HEK293 (cell line): ENCODE data around the gene SERPINA3.

Experiments used
- CTCF ChIA-PET: fragments of 350-600 bp; formaldehyde crosslinking; extraction: SDS; loops from one replicate; lab custom pipeline; 2021; ENCODE audit warnings: antibody characterized with exemption; lab: Yijun Ruan, JAX
- POLR2A ChIA-PET: fragments of 300-600 bp; formaldehyde crosslinking; extraction: SDS; loops from one replicate; lab custom pipeline; 2020; ENCODE audit warnings: antibody characterized with exemption, inconsistent platforms; lab: Yijun Ruan, JAX
- H3K27ac ChIP-seq: fragments of 200-500 bp; sonication (Bioruptor generic); 2 replicates; pipeline ENCODE4 v1.5.1; 2014; ENCODE audit warnings: low read depth, low read length, control low read depth, inconsistent platforms; ENCODE audit errors: extremely low read depth
- H3K36me3 ChIP-seq, 2 experiments: fragments of 200-500 bp in 1 of 2; sonication (Bioruptor generic) in 1 of 2; 1 replicate in 1 of 2; 2 replicates in 1 of 2; pipeline ENCODE4 v1.5.1; 2014 to 2017; ENCODE audit warnings: inconsistent platforms in 2 of 2, low read length in 2 of 2; ENCODE audit not compliant: control insufficient read depth in 2 of 2, insufficient read depth in 1 of 2
- H3K4me1 ChIP-seq: fragments of 200-500 bp; sonication (Bioruptor generic); 2 replicates; pipeline ENCODE4 v1.5.1; 2014; ENCODE audit warnings: mild to moderate bottlenecking, low read length, inconsistent platforms; ENCODE audit not compliant: control insufficient read depth, insufficient read depth
- H3K4me3 ChIP-seq: 2 replicates; pipeline ENCODE4 v1.5.1; 2011; ENCODE audit warnings: low read depth, mild to moderate bottlenecking, control low read depth, low read length, moderate library complexity
- H3K9me3 ChIP-seq: fragments of 200-500 bp; sonication (Bioruptor generic); 2 replicates; pipeline ENCODE4 v1.5.1; 2014; ENCODE audit warnings: low read depth, low read length, inconsistent platforms; ENCODE audit not compliant: control insufficient read depth, insufficient read depth
- EGR2 ChIP-seq: fragments of 450-650 bp; formaldehyde crosslinking; IDR thresholded peaks from 2 replicates; pipeline ENCODE4 v1.5.1; 2016; ENCODE audit warnings: low read depth, missing biosample characterization, missing genetic modification characterization
- IKZF3 ChIP-seq: fragments of 450-650 bp; IDR thresholded peaks from 2 replicates; pipeline ENCODE4 v1.5.0; 2018; ENCODE audit warnings: missing biosample characterization, mild to moderate bottlenecking, missing genetic modification characterization, moderate library complexity
- SALL2 ChIP-seq: fragments of 450-650 bp; formaldehyde crosslinking; IDR thresholded peaks from 2 replicates; pipeline ENCODE4 v1.5.0; 2017; ENCODE audit warnings: missing biosample characterization, mild to moderate bottlenecking, missing genetic modification characterization, borderline replicate concordance
- ZFHX2 ChIP-seq: fragments of 450-650 bp; formaldehyde crosslinking; conservative IDR thresholded peaks from 2 replicates; pipeline ENCODE4 v1.5.1; 2016; ENCODE audit warnings: missing biosample characterization, missing genetic modification characterization
- ZNF132 ChIP-seq: fragments of 450-650 bp; formaldehyde crosslinking; IDR thresholded peaks from 2 replicates; pipeline ENCODE4 v1.5.1; 2017; ENCODE audit warnings: missing biosample characterization, missing genetic modification characterization, borderline replicate concordance
- ZNF148 ChIP-seq: fragments of 450-650 bp; formaldehyde crosslinking; IDR thresholded peaks from 2 replicates; pipeline ENCODE4 v1.5.0; 2017; ENCODE audit warnings: missing biosample characterization, missing genetic modification characterization, borderline replicate concordance
- ZNF157 ChIP-seq: fragments of 450-650 bp; formaldehyde crosslinking; IDR thresholded peaks from 2 replicates; pipeline ENCODE4 v1.5.1; 2016; ENCODE audit warnings: missing biosample characterization, missing genetic modification characterization
- ZNF184 ChIP-seq: fragments of 450-650 bp; IDR thresholded peaks from 2 replicates; pipeline ENCODE4 v1.5.1; 2018; ENCODE audit warnings: missing biosample characterization, mild to moderate bottlenecking, missing genetic modification characterization
- ZNF214 ChIP-seq: fragments of 450-650 bp; formaldehyde crosslinking; IDR thresholded peaks from 2 replicates; pipeline ENCODE4 v1.5.1; 2017; ENCODE audit warnings: missing biosample characterization, mild to moderate bottlenecking, missing genetic modification characterization, borderline replicate concordance
- ZNF239 ChIP-seq: fragments of 450-650 bp; formaldehyde crosslinking; IDR thresholded peaks from 2 replicates; pipeline ENCODE4 v1.5.1; 2016; ENCODE audit warnings: missing biosample characterization, missing genetic modification characterization
- ZNF350 ChIP-seq: fragments of 450-650 bp; formaldehyde crosslinking; IDR thresholded peaks from 2 replicates; pipeline ENCODE4 v1.5.0; 2017; ENCODE audit warnings: missing biosample characterization, mild to moderate bottlenecking, missing genetic modification characterization
- ZNF585B ChIP-seq: fragments of 450-650 bp; formaldehyde crosslinking; IDR thresholded peaks from 2 replicates; pipeline ENCODE4 v1.5.1; 2016; ENCODE audit warnings: missing biosample characterization, missing genetic modification characterization
- ZNF610 ChIP-seq: fragments of 450-650 bp; formaldehyde crosslinking; IDR thresholded peaks from 2 replicates; pipeline ENCODE4 v1.5.1; 2016; ENCODE audit warnings: missing biosample characterization, missing genetic modification characterization, borderline replicate concordance
- ZNF623 ChIP-seq: fragments of 450-650 bp; formaldehyde crosslinking; IDR thresholded peaks from 2 replicates; pipeline ENCODE4 v1.5.1; 2016; ENCODE audit warnings: missing biosample characterization, missing genetic modification characterization
- ZNF76 ChIP-seq: fragments of 450-650 bp; formaldehyde crosslinking; IDR thresholded peaks from 2 replicates; pipeline ENCODE4; 2016; ENCODE audit warnings: low read depth, missing biosample characterization, missing genetic modification characterization, borderline replicate concordance
- ZNF777 ChIP-seq: fragments of 450-650 bp; formaldehyde crosslinking; IDR thresholded peaks from 2 replicates; pipeline ENCODE4 v1.5.1; 2017; ENCODE audit warnings: missing biosample characterization, missing genetic modification characterization, borderline replicate concordance
- ZNF843 ChIP-seq: fragments of 450-650 bp; formaldehyde crosslinking; IDR thresholded peaks from 2 replicates; pipeline ENCODE4 v1.5.1; 2016; ENCODE audit warnings: missing biosample characterization, missing genetic modification characterization
- TF ChIP-seq, protein P1 (sequence below): fragments of 450-650 bp; formaldehyde crosslinking; conservative IDR thresholded peaks from 2 replicates; pipeline ENCODE4 v1.5.1; 2016; ENCODE audit warnings: low read depth, missing biosample characterization, missing genetic modification characterization
- TF ChIP-seq, protein P2 (sequence below): fragments of 450-650 bp; formaldehyde crosslinking; IDR thresholded peaks from 2 replicates; pipeline ENCODE4 v1.5.1; 2017; ENCODE audit warnings: missing biosample characterization, missing genetic modification characterization
- TF ChIP-seq, protein P3 (sequence below): fragments of 450-650 bp; formaldehyde crosslinking; IDR thresholded peaks from 2 replicates; pipeline ENCODE4 v1.5.1; 2016; ENCODE audit warnings: missing biosample characterization, missing genetic modification characterization

SERPINA3 gene

DNA sequence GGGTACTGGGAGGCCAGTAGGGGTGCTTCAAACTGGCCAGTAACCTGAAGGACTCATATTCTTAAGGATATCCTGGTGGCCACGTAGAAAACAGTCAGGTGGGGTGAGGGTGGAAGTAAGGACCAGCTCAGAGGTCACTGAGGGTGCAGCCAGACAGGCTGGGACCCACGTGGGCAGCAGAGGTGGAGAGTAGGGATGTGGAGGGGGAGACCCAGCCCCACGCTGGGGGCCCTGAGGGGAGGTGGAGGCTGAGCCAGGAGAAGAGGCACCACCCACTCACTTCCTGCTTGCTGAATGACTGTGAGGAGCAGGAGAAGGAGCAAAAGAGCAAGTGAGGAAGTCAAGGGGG lies 12.6 kb upstream of the SERPINA3 start:
- Histone ChIP-seq H3K4me1 (no peaks in the 10 kb centered on the region; the same call in 1 of the 2 replicates), H3K4me3 (no peak overlapping the region), H3K27ac (no peak overlapping the region), H3K36me3 (no peaks in the 10 kb centered on the region), H3K9me3 (no peaks in the 10 kb centered on the region)
- TF ChIP-seq EGR2 (tag by site-specific recombination) (peak; percentile 66; the same call in 1 of the 2 replicates), IKZF3 (tag by site-specific recombination) (no peak), ZFHX2 (tag by site-specific recombination) (peak; percentile 81)
- TF ChIP-seq, all 188 proteins: peak for 2
- POLR2A ChIA-PET: interaction anchor here (0.6 kb wide), 2 partner anchors 11 to 103 kb away, joined by 3 to 7 read pairs; no protein-coding TSS in a partner anchor
- CTCF ChIA-PET: interaction anchor here (0.6 to 0.7 kb wide), 2 partner anchors 24 to 75 kb away, joined by 3 to 6 read pairs; no protein-coding TSS in a partner anchor

DNA sequence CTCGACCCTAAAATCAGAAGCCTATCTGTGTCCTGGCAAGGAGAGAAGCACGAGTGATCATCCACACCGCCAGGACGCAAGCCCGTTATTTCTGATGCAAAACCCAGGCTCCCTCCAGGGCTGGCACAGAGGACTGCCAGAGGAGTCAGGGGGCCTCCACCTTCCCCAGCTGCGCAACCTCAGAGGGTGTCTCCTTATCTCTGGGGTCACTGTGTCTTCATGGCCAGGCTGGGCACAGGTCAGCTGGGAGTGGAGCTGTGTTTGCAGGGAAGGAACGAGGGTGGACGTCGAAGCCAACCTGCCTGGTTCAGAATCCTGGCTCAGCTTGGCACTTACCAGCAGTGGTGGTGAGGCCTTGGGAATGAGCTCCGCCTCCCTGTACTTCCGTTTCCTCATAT lies 12.0 kb upstream of the SERPINA3 start:
- no peaks in the 10 kb centered on the region for H3K9me3 ChIP-seq
- POLR2A ChIA-PET: no interaction called here
- CTCF ChIA-PET: interaction anchor here (0.6 kb wide), 1 partner anchor 75 kb away, joined by 6 read pairs; no protein-coding TSS in a partner anchor

DNA sequence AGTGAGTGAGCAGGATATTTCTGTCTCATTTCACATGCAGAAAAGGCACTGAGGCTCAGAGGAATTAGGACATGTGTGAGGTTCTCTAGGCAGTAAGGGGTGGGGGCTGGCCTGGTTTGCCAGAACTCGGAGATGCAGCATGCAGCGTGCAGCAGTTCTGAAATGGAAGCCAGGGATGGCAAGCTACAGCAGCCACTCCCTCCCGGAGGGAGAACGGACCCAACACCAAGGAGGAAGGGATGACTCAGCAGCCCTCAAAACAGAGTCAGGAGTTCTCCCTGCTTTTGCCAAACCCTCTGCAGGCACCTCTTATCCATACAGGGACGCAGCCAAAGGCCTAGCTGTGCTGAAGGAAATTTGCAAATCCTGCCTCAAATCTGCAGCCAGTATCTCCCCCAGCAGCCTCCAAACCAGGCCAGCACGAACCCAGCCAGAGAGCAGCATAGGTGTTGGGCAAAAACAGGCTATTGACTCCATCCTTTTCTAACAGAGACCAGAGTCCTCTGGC lies 10.3 kb upstream of the SERPINA3 start:
- no peaks in the 10 kb centered on the region for H3K36me3 ChIP-seq
- no peaks in the 10 kb centered on the region; the same call in 1 of the 2 replicates for H3K4me1 ChIP-seq
- no peaks in the 10 kb centered on the region for H3K9me3 ChIP-seq
- no peak overlapping the region for H3K4me3 ChIP-seq
- ChIA-PET POLR2A (no interaction called here), CTCF (no interaction called here)
- H3K27ac ChIP-seq: no peak overlapping the region
- TF ChIP-seq, protein P1, sequence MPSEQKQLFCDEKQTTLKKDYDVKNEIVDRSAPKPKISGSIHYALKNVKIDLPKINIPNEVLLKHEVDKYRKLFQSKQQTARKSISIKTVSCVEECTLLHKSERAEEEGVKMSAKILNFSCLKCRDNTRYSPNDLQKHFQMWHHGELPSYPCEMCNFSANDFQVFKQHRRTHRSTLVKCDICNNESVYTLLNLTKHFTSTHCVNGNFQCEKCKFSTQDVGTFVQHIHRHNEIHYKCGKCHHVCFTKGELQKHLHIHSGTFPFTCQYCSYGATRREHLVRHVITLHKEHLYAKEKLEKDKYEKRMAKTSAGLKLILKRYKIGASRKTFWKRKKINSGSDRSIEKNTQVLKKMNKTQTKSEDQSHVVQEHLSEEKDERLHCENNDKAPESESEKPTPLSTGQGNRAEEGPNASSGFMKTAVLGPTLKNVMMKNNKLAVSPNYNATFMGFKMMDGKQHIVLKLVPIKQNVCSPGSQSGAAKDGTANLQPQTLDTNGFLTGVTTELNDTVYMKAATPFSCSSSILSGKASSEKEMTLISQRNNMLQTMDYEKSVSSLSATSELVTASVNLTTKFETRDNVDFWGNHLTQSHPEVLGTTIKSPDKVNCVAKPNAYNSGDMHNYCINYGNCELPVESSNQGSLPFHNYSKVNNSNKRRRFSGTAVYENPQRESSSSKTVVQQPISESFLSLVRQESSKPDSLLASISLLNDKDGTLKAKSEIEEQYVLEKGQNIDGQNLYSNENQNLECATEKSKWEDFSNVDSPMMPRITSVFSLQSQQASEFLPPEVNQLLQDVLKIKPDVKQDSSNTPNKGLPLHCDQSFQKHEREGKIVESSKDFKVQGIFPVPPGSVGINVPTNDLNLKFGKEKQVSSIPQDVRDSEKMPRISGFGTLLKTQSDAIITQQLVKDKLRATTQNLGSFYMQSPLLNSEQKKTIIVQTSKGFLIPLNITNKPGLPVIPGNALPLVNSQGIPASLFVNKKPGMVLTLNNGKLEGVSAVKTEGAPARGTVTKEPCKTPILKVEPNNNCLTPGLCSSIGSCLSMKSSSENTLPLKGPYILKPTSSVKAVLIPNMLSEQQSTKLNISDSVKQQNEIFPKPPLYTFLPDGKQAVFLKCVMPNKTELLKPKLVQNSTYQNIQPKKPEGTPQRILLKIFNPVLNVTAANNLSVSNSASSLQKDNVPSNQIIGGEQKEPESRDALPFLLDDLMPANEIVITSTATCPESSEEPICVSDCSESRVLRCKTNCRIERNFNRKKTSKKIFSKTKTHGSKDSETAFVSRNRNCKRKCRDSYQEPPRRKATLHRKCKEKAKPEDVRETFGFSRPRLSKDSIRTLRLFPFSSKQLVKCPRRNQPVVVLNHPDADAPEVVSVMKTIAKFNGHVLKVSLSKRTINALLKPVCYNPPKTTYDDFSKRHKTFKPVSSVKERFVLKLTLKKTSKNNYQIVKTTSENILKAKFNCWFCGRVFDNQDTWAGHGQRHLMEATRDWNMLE: no peak
- TF ChIP-seq ZNF76 (tag by site-specific recombination): no peak
- no peak for TF ChIP-seq ZNF350
- no peak for TF ChIP-seq ZNF239 (tag by site-specific recombination)
- TF ChIP-seq ZNF623 (tag by site-specific recombination): no peak
- TF ChIP-seq, protein P2, sequence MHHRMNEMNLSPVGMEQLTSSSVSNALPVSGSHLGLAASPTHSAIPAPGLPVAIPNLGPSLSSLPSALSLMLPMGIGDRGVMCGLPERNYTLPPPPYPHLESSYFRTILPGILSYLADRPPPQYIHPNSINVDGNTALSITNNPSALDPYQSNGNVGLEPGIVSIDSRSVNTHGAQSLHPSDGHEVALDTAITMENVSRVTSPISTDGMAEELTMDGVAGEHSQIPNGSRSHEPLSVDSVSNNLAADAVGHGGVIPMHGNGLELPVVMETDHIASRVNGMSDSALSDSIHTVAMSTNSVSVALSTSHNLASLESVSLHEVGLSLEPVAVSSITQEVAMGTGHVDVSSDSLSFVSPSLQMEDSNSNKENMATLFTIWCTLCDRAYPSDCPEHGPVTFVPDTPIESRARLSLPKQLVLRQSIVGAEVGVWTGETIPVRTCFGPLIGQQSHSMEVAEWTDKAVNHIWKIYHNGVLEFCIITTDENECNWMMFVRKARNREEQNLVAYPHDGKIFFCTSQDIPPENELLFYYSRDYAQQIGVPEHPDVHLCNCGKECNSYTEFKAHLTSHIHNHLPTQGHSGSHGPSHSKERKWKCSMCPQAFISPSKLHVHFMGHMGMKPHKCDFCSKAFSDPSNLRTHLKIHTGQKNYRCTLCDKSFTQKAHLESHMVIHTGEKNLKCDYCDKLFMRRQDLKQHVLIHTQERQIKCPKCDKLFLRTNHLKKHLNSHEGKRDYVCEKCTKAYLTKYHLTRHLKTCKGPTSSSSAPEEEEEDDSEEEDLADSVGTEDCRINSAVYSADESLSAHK (tag by site-specific recombination): no peak
- no peak for TF ChIP-seq SALL2 (tag by site-specific recombination)
- no peak for TF ChIP-seq ZNF610
- TF ChIP-seq ZNF148: no peak
- no peak for TF ChIP-seq ZNF585B (tag by site-specific recombination)
- no peak for TF ChIP-seq ZNF184 (tag by site-specific recombination)
- no peak for TF ChIP-seq ZNF214 (tag by site-specific recombination)
- no peak for TF ChIP-seq ZNF132 (tag by site-specific recombination)
- TF ChIP-seq ZNF157 (tag by site-specific recombination): no peak

More for the DNA sequence above, 12.0 kb upstream of the SERPINA3 start:
- H3K4me1 ChIP-seq: no peaks in the 10 kb centered on the region; the same call in 1 of the 2 replicates
- H3K27ac ChIP-seq: no peak overlapping the region
- TF ChIP-seq ZNF843 (tag by site-specific recombination): no peak
- TF ChIP-seq, protein P3, sequence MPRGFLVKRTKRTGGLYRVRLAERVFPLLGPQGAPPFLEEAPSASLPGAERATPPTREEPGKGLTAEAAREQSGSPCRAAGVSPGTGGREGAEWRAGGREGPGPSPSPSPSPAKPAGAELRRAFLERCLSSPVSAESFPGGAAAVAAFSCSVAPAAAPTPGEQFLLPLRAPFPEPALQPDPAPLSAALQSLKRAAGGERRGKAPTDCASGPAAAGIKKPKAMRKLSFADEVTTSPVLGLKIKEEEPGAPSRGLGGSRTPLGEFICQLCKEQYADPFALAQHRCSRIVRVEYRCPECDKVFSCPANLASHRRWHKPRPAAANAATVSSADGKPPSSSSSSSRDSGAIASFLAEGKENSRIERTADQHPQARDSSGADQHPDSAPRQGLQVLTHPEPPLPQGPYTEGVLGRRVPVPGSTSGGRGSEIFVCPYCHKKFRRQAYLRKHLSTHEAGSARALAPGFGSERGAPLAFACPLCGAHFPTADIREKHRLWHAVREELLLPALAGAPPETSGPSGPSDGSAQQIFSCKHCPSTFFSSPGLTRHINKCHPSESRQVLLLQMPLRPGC (tag by site-specific recombination): no peak
- no peak for TF ChIP-seq ZNF777 (tag by site-specific recombination)
- H3K36me3 ChIP-seq: no peaks in the 10 kb centered on the region
- H3K4me3 ChIP-seq: no peak overlapping the region
